Measurements from ENCODE around the gene ATP6V0E2.
"Not testable (repeated sequence)": the region's sequence is repeated elsewhere in the genome, so short reads cannot be mapped to it uniquely, and the experiment has no call there.

The ATP6V0E2 gene

GRCh38 chr7:149878523-149878921 lies 4.8 kb downstream of the ATP6V0E2 start:
- in situ Hi-C loops (cut with MboI; ENCODE audit: low sequenced_read_pairs): no loop called here

- in situ Hi-C loops (cut with MboI; ENCODE audit: low sequenced_read_pairs): no loop called here
Measured at GRCh38 chr7:149879271-149879743, 5.5 kb downstream of the ATP6V0E2 start.

- in situ Hi-C loops (cut with MboI; ENCODE audit: low sequenced_read_pairs): no loop called here
Measured at GRCh38 chr7:149879766-149880637, 6.2 kb downstream of the ATP6V0E2 start.

- in situ Hi-C loops (cut with MboI; ENCODE audit: low sequenced_read_pairs): no loop called here
Measured at GRCh38 chr7:149880638-149881311, 7.0 kb downstream of the ATP6V0E2 start.

- in situ Hi-C loops (cut with MboI; ENCODE audit: low sequenced_read_pairs): no loop called here
Measured at GRCh38 chr7:149881328-149882247, 7.8 kb downstream of the ATP6V0E2 start.

GRCh38 chr7:149882248-149883047 lies 8.7 kb downstream of the ATP6V0E2 start:
- in situ Hi-C loops (cut with MboI; ENCODE audit: low sequenced_read_pairs): no loop called here

- in situ Hi-C loops (cut with MboI; ENCODE audit: low sequenced_read_pairs): no loop called here
Measured at GRCh38 chr7:149883048-149883438, 9.3 kb downstream of the ATP6V0E2 start.

GRCh38 chr7:149883452-149883861 lies 9.7 kb downstream of the ATP6V0E2 start:
- in situ Hi-C loops (cut with MboI; ENCODE audit: low sequenced_read_pairs): no loop called here

GRCh38 chr7:149884016-149884415 lies 10.2 kb downstream of the ATP6V0E2 start:
- in situ Hi-C loops (cut with MboI; ENCODE audit: low sequenced_read_pairs): no loop called here

GRCh38 chr7:149884541-149884940 lies 10.8 kb downstream of the ATP6V0E2 start:
- in situ Hi-C loops (cut with MboI; ENCODE audit: low sequenced_read_pairs): no loop called here

- in situ Hi-C loops (cut with MboI; ENCODE audit: low sequenced_read_pairs): no loop called here
Measured at GRCh38 chr7:149885191-149886017, 11.6 kb downstream of the ATP6V0E2 start.

GRCh38 chr7:149886018-149886415 lies 12.2 kb downstream of the ATP6V0E2 start:
- in situ Hi-C loops (cut with MboI; ENCODE audit: low sequenced_read_pairs): no loop called here

- in situ Hi-C loops (cut with MboI; ENCODE audit: low sequenced_read_pairs): no loop called here
Measured at GRCh38 chr7:149887311-149887710, 13.5 kb downstream of the ATP6V0E2 start.

- in situ Hi-C loops (cut with MboI; ENCODE audit: low sequenced_read_pairs): not testable (repeated sequence)
Measured at GRCh38 chr7:149890715-149891114, 16.9 kb downstream of the ATP6V0E2 start.

GRCh38 chr7:149894957-149895356 lies 21.2 kb downstream of the ATP6V0E2 start:
- in situ Hi-C loops (cut with MboI; ENCODE audit: low sequenced_read_pairs): not testable (repeated sequence)

GRCh38 chr7:149907776-149908376 lies 34.1 kb downstream of the ATP6V0E2 start:
- in situ Hi-C loops (cut with MboI; ENCODE audit: low sequenced_read_pairs): not testable (repeated sequence)

GRCh38 chr7:149910219-149910618 lies 36.5 kb downstream of the ATP6V0E2 start:
- in situ Hi-C loops (cut with MboI; ENCODE audit: low sequenced_read_pairs): not testable (repeated sequence)

- in situ Hi-C loops (cut with MboI; ENCODE audit: low sequenced_read_pairs): not testable (repeated sequence)
Measured at GRCh38 chr7:149912126-149912525, 38.4 kb downstream of the ATP6V0E2 start.

GRCh38 chr7:149926414-149926813 lies 52.6 kb downstream of the ATP6V0E2 start:
- in situ Hi-C loops (cut with MboI; ENCODE audit: low sequenced_read_pairs): not testable (repeated sequence)

Measured in HL-60/S4 treated with retinoic acid at 250 ng/mL for 4 days and 3 days (cell line).